GM23338 (cell line): ENCODE results near the gene ATP10A. TPM values are rescaled to one million over a fixed set of nuclear protein-coding genes. Genes with fewer than 3 reads are reported as not detected.

Source experiments
- ATAC-seq: fragments of 200-7000 bp; cut with Tn5 transposase; 3 replicates; pipeline ENCODE4 v1.9.1; 2020
- DNase-seq: peaks from one replicate; pipeline ENCODE4 v3.0.0-alpha.2; 2015; ENCODE audit warnings: low spot score
- H2AFZ ChIP-seq: fragments of 200-600 bp; sonication (generic); 2 replicates; pipeline ENCODE4 v1.8.0; 2016; ENCODE audit warnings: antibody characterized with exemption, mild to moderate bottlenecking, moderate library complexity
- H3F3A ChIP-seq: fragments of 200-600 bp; sonication (generic); replicated peaks from 2 replicates; pipeline ENCODE4 v1.8.0; 2017; ENCODE audit warnings: antibody characterized with exemption, mixed run types, low read depth
- H3K27ac ChIP-seq: fragments of 200-600 bp; sonication (generic); 2 replicates; pipeline ENCODE4 v1.6.1; 2016; ENCODE audit warnings: low read depth
- H3K27me3 ChIP-seq: fragments of 200-600 bp; sonication (generic); 2 replicates; pipeline ENCODE4 v1.8.0; 2016; ENCODE audit warnings: mild to moderate bottlenecking, mixed run types, moderate library complexity; ENCODE audit not compliant: insufficient read depth
- H3K36me3 ChIP-seq: fragments of 200-600 bp; sonication (generic); 2 replicates; pipeline ENCODE4 v1.8.0; 2016; ENCODE audit warnings: mild to moderate bottlenecking; ENCODE audit not compliant: insufficient read depth
- H3K4me1 ChIP-seq: fragments of 200-600 bp; sonication (generic); 2 replicates; pipeline ENCODE4 v1.8.0; 2016; ENCODE audit warnings: mild to moderate bottlenecking, moderate library complexity; ENCODE audit not compliant: insufficient read depth
- H3K4me2 ChIP-seq: fragments of 200-600 bp; sonication (generic); 2 replicates; pipeline ENCODE4 v1.7.1; 2017; ENCODE audit warnings: mixed run types
- H3K4me3 ChIP-seq: fragments of 200-600 bp; sonication (generic); 2 replicates; pipeline ENCODE4 v1.6.1; 2016; ENCODE audit warnings: mixed run types
- H3K79me2 ChIP-seq: fragments of 200-600 bp; sonication (generic); replicated peaks from 2 replicates; pipeline ENCODE4 v1.8.0; 2017; ENCODE audit warnings: mild to moderate bottlenecking; ENCODE audit not compliant: insufficient read depth
- H3K9me2 ChIP-seq: fragments of 200-600 bp; sonication (generic); 2 replicates; pipeline ENCODE4 v1.8.0; 2017; ENCODE audit not compliant: insufficient read depth
- H4K20me1 ChIP-seq: fragments of 200-600 bp; sonication (generic); replicated peaks from 2 replicates; pipeline ENCODE4 v1.8.0; 2017; ENCODE audit warnings: mild to moderate bottlenecking; ENCODE audit not compliant: insufficient read depth
- H3K27ac Mint-ChIP-seq: 2 replicates; pipeline ENCODE4 v1.8.0; 2020; ENCODE audit warnings: inconsistent platforms, mild to moderate bottlenecking, moderate library complexity, mixed read lengths
- H3K27me3 Mint-ChIP-seq: 3 replicates; pipeline ENCODE4 v1.8.0; 2022; ENCODE audit warnings: low read depth, mild to moderate bottlenecking, moderate library complexity, mixed read lengths, inconsistent platforms; ENCODE audit not compliant: insufficient read depth, poor library complexity
- H3K36me3 Mint-ChIP-seq: 3 replicates; pipeline ENCODE4 v1.8.0; 2021; ENCODE audit warnings: low read depth, mild to moderate bottlenecking, inconsistent platforms, moderate library complexity, mixed read lengths
- H3K4me1 Mint-ChIP-seq: 3 replicates; pipeline ENCODE4 v1.8.0; 2020; ENCODE audit warnings: mild to moderate bottlenecking, inconsistent platforms, mixed read lengths
- H3K4me3 Mint-ChIP-seq: 3 replicates; pipeline ENCODE4 v1.8.0; 2021; ENCODE audit warnings: moderate library complexity, mild to moderate bottlenecking, inconsistent platforms, mixed read lengths
- H3K9me3 Mint-ChIP-seq: 3 replicates; pipeline ENCODE4 v1.8.0; 2020; ENCODE audit warnings: moderate library complexity, mild to moderate bottlenecking, inconsistent platforms, mixed read lengths
- CREB1 ChIP-seq: fragments of 250-450 bp; sonication (Bioruptor Pico); IDR thresholded peaks from 2 replicates; pipeline ENCODE4 v1.5.0; 2020; ENCODE audit warnings: low read depth, mild to moderate bottlenecking, moderate library complexity
- EZH2 ChIP-seq: fragments of 200-600 bp; sonication (generic); IDR thresholded peaks from one replicate; pipeline ENCODE4 v1.8.0; 2017; ENCODE audit warnings: antibody characterized with exemption, mild to moderate bottlenecking, low read depth; ENCODE audit not compliant: unreplicated experiment
- EZH2phosphoT487 ChIP-seq: fragments of 200-600 bp; sonication (generic); IDR thresholded peaks from one replicate; pipeline ENCODE4 v1.8.1; 2018; ENCODE audit warnings: antibody characterized with exemption; ENCODE audit not compliant: unreplicated experiment
- JUNB ChIP-seq: IDR thresholded peaks from one replicate; pipeline ENCODE4 v1.6.1; 2016; ENCODE audit warnings: antibody characterized with exemption; ENCODE audit not compliant: unreplicated experiment
- NANOG ChIP-seq: IDR thresholded peaks from 2 replicates; pipeline ENCODE4 v1.6.1; 2016; ENCODE audit warnings: antibody characterized with exemption, borderline replicate concordance
- POLR2AphosphoS5 ChIP-seq: IDR thresholded peaks from 2 replicates; pipeline ENCODE4 v1.6.1; 2016; ENCODE audit warnings: antibody characterized with exemption, low read depth
- STAT1 ChIP-seq: IDR thresholded peaks from one replicate; pipeline ENCODE4 v1.6.1; 2016; ENCODE audit warnings: antibody characterized with exemption; ENCODE audit not compliant: unreplicated experiment
- ZNF114 ChIP-seq: fragments of 250-450 bp; sonication (Bioruptor Pico); IDR thresholded peaks from 2 replicates; pipeline ENCODE4 v1.5.0; 2020; ENCODE audit warnings: mild to moderate bottlenecking, moderate library complexity
- ZNF331 ChIP-seq: fragments of 250-450 bp; sonication (Bioruptor Pico); IDR thresholded peaks from 2 replicates; pipeline ENCODE4 v1.5.0; 2020; ENCODE audit warnings: low read depth, mild to moderate bottlenecking, moderate library complexity
- polyA plus RNA-seq: library from polyadenylated mRNA; unstranded; fragments of >200 nt; fragmentation: Nextera tagmentation; extraction: Ambion mirVana; gene quantifications from 2 replicates; pipeline ENCODE4 v1.2.1, GENCODE V29; 2016
- total RNA-seq: library from RNA; depleted of rRNA; stranded (reverse); fragments of >200 nt; shearing (Covaris generic); gene quantifications from 2 replicates; pipeline ENCODE4 v1.2.3, GENCODE V29; 2014
- TF ChIP-seq, protein P1 (sequence below): fragments of 250-450 bp; sonication (Bioruptor Pico); IDR thresholded peaks from 2 replicates; pipeline ENCODE4 v1.5.0; 2020; ENCODE audit warnings: mild to moderate bottlenecking, moderate library complexity
- TF ChIP-seq, protein P2 (sequence below): IDR thresholded peaks from one replicate; pipeline ENCODE4 v1.6.1; 2018; ENCODE audit warnings: antibody characterized with exemption; ENCODE audit not compliant: unreplicated experiment
- TF ChIP-seq, protein P3 (sequence below), 2 experiments: fragments of 200-600 bp in 1 of 2; sonication (generic) in 1 of 2; conservative IDR thresholded peaks; 2 replicates each; pipeline versions ENCODE4 v1.5.1 to v1.6.1; 2016 to 2017; ENCODE audit warnings: antibody characterized with exemption in 2 of 2, low read depth in 2 of 2, mild to moderate bottlenecking in 2 of 2, moderate library complexity in 1 of 2
- TF ChIP-seq, protein P4 (sequence below): IDR thresholded peaks from 2 replicates; pipeline ENCODE4 v1.6.1; 2016; ENCODE audit warnings: antibody characterized with exemption

The ATP10A gene
- total and polyA plus RNA-seq, 2 experiments from 2014 or later = 0.36 to 5.6 TPM

DNA sequence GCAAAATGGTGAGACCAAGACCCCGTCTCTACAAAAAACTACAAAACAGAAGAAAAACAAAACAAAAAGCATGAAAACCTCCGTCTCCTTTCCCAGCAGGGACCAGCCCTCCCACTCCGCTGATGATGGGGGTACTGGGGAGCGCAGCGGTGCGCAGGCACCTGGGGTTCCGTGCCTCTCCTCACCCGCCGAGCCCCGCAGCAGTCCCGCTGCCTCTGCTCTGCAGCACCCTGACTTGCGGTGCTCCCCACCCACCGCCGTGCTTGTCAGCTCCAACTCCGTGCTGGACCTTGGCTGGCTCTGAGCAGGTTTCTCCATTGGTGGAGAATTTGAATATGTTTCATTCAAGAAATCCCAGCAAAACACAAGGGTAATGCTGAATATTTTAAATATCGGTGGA, 46.7 kb upstream of the ATP10A start:
- peak overlapping the region; percentile 80 for H2AFZ ChIP-seq

More for the DNA sequence above, 46.7 kb upstream of the ATP10A start:
- TF ChIP-seq, protein P1, sequence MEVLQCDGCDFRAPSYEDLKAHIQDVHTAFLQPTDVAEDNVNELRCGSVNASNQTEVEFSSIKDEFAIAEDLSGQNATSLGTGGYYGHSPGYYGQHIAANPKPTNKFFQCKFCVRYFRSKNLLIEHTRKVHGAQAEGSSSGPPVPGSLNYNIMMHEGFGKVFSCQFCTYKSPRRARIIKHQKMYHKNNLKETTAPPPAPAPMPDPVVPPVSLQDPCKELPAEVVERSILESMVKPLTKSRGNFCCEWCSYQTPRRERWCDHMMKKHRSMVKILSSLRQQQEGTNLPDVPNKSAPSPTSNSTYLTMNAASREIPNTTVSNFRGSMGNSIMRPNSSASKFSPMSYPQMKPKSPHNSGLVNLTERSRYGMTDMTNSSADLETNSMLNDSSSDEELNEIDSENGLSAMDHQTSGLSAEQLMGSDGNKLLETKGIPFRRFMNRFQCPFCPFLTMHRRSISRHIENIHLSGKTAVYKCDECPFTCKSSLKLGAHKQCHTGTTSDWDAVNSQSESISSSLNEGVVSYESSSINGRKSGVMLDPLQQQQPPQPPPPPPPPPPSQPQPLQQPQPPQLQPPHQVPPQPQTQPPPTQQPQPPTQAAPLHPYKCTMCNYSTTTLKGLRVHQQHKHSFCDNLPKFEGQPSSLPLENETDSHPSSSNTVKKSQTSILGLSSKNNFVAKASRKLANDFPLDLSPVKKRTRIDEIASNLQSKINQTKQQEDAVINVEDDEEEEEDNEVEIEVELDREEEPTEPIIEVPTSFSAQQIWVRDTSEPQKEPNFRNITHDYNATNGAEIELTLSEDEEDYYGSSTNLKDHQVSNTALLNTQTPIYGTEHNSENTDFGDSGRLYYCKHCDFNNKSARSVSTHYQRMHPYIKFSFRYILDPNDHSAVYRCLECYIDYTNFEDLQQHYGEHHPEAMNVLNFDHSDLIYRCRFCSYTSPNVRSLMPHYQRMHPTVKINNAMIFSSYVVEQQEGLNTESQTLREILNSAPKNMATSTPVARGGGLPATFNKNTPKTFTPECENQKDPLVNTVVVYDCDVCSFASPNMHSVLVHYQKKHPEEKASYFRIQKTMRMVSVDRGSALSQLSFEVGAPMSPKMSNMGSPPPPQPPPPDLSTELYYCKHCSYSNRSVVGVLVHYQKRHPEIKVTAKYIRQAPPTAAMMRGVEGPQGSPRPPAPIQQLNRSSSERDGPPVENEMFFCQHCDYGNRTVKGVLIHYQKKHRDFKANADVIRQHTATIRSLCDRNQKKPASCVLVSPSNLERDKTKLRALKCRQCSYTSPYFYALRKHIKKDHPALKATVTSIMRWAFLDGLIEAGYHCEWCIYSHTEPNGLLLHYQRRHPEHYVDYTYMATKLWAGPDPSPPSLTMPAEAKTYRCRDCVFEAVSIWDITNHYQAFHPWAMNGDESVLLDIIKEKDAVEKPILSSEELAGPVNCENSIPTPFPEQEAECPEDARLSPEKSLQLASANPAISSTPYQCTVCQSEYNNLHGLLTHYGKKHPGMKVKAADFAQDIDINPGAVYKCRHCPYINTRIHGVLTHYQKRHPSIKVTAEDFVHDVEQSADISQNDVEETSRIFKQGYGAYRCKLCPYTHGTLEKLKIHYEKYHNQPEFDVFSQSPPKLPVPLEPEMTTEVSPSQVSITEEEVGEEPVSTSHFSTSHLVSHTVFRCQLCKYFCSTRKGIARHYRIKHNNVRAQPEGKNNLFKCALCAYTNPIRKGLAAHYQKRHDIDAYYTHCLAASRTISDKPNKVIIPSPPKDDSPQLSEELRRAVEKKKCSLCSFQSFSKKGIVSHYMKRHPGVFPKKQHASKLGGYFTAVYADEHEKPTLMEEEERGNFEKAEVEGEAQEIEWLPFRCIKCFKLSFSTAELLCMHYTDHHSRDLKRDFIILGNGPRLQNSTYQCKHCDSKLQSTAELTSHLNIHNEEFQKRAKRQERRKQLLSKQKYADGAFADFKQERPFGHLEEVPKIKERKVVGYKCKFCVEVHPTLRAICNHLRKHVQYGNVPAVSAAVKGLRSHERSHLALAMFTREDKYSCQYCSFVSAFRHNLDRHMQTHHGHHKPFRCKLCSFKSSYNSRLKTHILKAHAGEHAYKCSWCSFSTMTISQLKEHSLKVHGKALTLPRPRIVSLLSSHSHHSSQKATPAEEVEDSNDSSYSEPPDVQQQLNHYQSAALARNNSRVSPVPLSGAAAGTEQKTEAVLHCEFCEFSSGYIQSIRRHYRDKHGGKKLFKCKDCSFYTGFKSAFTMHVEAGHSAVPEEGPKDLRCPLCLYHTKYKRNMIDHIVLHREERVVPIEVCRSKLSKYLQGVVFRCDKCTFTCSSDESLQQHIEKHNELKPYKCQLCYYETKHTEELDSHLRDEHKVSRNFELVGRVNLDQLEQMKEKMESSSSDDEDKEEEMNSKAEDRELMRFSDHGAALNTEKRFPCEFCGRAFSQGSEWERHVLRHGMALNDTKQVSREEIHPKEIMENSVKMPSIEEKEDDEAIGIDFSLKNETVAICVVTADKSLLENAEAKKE (CRISPR knock-in tag) = no peak
- TF ChIP-seq, protein P2, sequence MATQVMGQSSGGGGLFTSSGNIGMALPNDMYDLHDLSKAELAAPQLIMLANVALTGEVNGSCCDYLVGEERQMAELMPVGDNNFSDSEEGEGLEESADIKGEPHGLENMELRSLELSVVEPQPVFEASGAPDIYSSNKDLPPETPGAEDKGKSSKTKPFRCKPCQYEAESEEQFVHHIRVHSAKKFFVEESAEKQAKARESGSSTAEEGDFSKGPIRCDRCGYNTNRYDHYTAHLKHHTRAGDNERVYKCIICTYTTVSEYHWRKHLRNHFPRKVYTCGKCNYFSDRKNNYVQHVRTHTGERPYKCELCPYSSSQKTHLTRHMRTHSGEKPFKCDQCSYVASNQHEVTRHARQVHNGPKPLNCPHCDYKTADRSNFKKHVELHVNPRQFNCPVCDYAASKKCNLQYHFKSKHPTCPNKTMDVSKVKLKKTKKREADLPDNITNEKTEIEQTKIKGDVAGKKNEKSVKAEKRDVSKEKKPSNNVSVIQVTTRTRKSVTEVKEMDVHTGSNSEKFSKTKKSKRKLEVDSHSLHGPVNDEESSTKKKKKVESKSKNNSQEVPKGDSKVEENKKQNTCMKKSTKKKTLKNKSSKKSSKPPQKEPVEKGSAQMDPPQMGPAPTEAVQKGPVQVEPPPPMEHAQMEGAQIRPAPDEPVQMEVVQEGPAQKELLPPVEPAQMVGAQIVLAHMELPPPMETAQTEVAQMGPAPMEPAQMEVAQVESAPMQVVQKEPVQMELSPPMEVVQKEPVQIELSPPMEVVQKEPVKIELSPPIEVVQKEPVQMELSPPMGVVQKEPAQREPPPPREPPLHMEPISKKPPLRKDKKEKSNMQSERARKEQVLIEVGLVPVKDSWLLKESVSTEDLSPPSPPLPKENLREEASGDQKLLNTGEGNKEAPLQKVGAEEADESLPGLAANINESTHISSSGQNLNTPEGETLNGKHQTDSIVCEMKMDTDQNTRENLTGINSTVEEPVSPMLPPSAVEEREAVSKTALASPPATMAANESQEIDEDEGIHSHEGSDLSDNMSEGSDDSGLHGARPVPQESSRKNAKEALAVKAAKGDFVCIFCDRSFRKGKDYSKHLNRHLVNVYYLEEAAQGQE = no peak
- no peak for TF ChIP-seq ZNF114 (CRISPR knock-in tag)
- no peak for TF ChIP-seq JUNB
- TF ChIP-seq POLR2AphosphoS5 = no peak
- no peak for TF ChIP-seq EZH2phosphoT487
- no peak for TF ChIP-seq NANOG
- TF ChIP-seq, protein P3, sequence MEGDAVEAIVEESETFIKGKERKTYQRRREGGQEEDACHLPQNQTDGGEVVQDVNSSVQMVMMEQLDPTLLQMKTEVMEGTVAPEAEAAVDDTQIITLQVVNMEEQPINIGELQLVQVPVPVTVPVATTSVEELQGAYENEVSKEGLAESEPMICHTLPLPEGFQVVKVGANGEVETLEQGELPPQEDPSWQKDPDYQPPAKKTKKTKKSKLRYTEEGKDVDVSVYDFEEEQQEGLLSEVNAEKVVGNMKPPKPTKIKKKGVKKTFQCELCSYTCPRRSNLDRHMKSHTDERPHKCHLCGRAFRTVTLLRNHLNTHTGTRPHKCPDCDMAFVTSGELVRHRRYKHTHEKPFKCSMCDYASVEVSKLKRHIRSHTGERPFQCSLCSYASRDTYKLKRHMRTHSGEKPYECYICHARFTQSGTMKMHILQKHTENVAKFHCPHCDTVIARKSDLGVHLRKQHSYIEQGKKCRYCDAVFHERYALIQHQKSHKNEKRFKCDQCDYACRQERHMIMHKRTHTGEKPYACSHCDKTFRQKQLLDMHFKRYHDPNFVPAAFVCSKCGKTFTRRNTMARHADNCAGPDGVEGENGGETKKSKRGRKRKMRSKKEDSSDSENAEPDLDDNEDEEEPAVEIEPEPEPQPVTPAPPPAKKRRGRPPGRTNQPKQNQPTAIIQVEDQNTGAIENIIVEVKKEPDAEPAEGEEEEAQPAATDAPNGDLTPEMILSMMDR (conservative IDR thresholded peaks at IDR 0.05; ENCODE audit: low read depth in 2 of 2) = no peak
- TF ChIP-seq CREB1 (CRISPR knock-in tag) = no peak
- no peak for TF ChIP-seq ZNF331 (CRISPR knock-in tag)
- TF ChIP-seq, protein P4, sequence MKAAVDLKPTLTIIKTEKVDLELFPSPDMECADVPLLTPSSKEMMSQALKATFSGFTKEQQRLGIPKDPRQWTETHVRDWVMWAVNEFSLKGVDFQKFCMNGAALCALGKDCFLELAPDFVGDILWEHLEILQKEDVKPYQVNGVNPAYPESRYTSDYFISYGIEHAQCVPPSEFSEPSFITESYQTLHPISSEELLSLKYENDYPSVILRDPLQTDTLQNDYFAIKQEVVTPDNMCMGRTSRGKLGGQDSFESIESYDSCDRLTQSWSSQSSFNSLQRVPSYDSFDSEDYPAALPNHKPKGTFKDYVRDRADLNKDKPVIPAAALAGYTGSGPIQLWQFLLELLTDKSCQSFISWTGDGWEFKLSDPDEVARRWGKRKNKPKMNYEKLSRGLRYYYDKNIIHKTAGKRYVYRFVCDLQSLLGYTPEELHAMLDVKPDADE = no peak
- no peak for TF ChIP-seq EZH2
- TF ChIP-seq STAT1 = no peak
- H3K4me1 ChIP-seq = no peaks in the 10 kb centered on the region
- H4K20me1 ChIP-seq = no peaks in the 10 kb centered on the region
- ATAC-seq (peak; percentile 28; the same call in 1 of the 3 replicates), DNase-seq (no peak)
- no peaks in the 10 kb centered on the region for H3K79me2 ChIP-seq
- peaks cover 4% of the 10 kb centered on the region; the same call in 2 of the 3 replicates for H3K4me1 Mint-ChIP-seq
- no peak overlapping the region for H3K4me3 ChIP-seq
- no peaks in the 10 kb centered on the region for H3K36me3 ChIP-seq
- H3K9me3 Mint-ChIP-seq = peaks cover 3% of the 10 kb centered on the region; the same call in 1 of the 3 replicates
- H3K27ac Mint-ChIP-seq = no peak overlapping the region
- H3K4me3 Mint-ChIP-seq = no peak overlapping the region
- H3F3A ChIP-seq = no peaks in the 10 kb centered on the region
- H3K9me2 ChIP-seq = no peaks in the 10 kb centered on the region
- no peak overlapping the region for H3K4me2 ChIP-seq
- H3K27me3 ChIP-seq = no peaks in the 10 kb centered on the region
- no peaks in the 10 kb centered on the region for H3K27me3 Mint-ChIP-seq
- no peak overlapping the region for H3K27ac ChIP-seq
- no peaks in the 10 kb centered on the region for H3K36me3 Mint-ChIP-seq
